Measurements from ENCODE around the gene RGS9. TPM values are rescaled to one million over a fixed set of nuclear protein-coding genes. Genes with fewer than 3 reads are reported as not detected.
A peak's percentile ranks its signal among the peaks of the same experiment; 100 is the strongest.

The RGS9 gene
- total RNA-seq, 1 experiment from 2014 or later = 8.6 TPM

GRCh38 chr17:65231662-65232335, 94.6 kb downstream of the RGS9 start:
- Histone ChIP-seq H3K4me1 (ENCODE audit: control insufficient read depth in 1 of 2, insufficient read depth in 2 of 2, low read length in 2 of 2) (peaks cover 24 to 32% of the 10 kb centered on the region in 2 experiments), H3K4me3 (replicated peaks in 1 of 2; ENCODE audit: low read depth in 1 of 2, low read length in 2 of 2) (no peak overlapping the region), H3K27ac (ENCODE audit: low read depth, low read length) (no peak overlapping the region), H3K36me3 (ENCODE audit: control insufficient read depth in 1 of 2, insufficient read depth in 2 of 2, low read length in 2 of 2) (no peaks in the 10 kb centered on the region), H4K20me1 (ENCODE audit: insufficient read depth) (no peaks in the 10 kb centered on the region), H3K79me2 (ENCODE audit: insufficient read depth, low read length) (no peaks in the 10 kb centered on the region), H2AFZ (ENCODE audit: low read depth, low read length, poor library complexity, severe bottlenecking) (peak overlapping the region; percentile 59), H3K9ac (ENCODE audit: low read length) (no peak overlapping the region), H3K9me2 (ENCODE audit: insufficient read depth) (no peaks in the 10 kb centered on the region), H3K4me2 (ENCODE audit: low read length) (peak overlapping the region; percentile 1; the same call in 1 of the 2 replicates), H3K27me3 (ENCODE audit: insufficient read depth, low read length) (no peaks in the 10 kb centered on the region), H3K9me3 (ENCODE audit: control insufficient read depth in 1 of 2, insufficient read depth in 1 of 2, low read depth in 1 of 2, low read length in 2 of 2) (no peaks in the 10 kb centered on the region)
- ATAC-seq (peak; percentile 92), DNase-seq (ENCODE audit: low read depth, low spot score) (peak; percentile 74)
- ChIA-PET POLR2A (no interaction called here), RAD21 (ENCODE audit: low non-redundant PET in 1 of 2, low total read pairs in 2 of 2, uncharacterized antibody in 2 of 2, unreplicated experiment in 2 of 2) (interaction anchor here (0.9 to 2.5 kb wide), 6 partner anchors 12 to 934 kb away, joined by 3 to 24 read pairs (median 5); no protein-coding TSS in a partner anchor), CTCF (interaction anchor here (0.8 to 2.8 kb wide), 27 partner anchors 8 to 1668 kb away, joined by 3 to 76 read pairs (median 4); no protein-coding TSS in a partner anchor)
- TF ChIP-seq, protein P1, sequence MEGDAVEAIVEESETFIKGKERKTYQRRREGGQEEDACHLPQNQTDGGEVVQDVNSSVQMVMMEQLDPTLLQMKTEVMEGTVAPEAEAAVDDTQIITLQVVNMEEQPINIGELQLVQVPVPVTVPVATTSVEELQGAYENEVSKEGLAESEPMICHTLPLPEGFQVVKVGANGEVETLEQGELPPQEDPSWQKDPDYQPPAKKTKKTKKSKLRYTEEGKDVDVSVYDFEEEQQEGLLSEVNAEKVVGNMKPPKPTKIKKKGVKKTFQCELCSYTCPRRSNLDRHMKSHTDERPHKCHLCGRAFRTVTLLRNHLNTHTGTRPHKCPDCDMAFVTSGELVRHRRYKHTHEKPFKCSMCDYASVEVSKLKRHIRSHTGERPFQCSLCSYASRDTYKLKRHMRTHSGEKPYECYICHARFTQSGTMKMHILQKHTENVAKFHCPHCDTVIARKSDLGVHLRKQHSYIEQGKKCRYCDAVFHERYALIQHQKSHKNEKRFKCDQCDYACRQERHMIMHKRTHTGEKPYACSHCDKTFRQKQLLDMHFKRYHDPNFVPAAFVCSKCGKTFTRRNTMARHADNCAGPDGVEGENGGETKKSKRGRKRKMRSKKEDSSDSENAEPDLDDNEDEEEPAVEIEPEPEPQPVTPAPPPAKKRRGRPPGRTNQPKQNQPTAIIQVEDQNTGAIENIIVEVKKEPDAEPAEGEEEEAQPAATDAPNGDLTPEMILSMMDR (IDR thresholded peaks at IDR 0.05 in 2 of 3, conservative IDR thresholded peaks at IDR 0.05 in 1 of 3; ENCODE audit: borderline replicate concordance in 1 of 3, insufficient read depth in 1 of 3, low read depth in 2 of 3, low read length in 2 of 3) = peak; percentile 88 to 97 (median 95)
- TF ChIP-seq POLR2A (IDR thresholded peaks at IDR 0.05; ENCODE audit: borderline replicate concordance, extremely low read depth, insufficient read depth, insufficient read length) = no peak
- peak; percentile 19 for TF ChIP-seq YY1 (IDR thresholded peaks at IDR 0.05; ENCODE audit: extremely low read depth, insufficient replicate concordance, low read depth, low read length)
- TF ChIP-seq RAD21 (IDR thresholded peaks at IDR 0.05; ENCODE audit: low read depth) = peak; percentile 98
- intact Hi-C loops (cut with micrococcal nuclease) = loop anchor here (1.0 to 5.0 kb wide), 5 partner anchors 326 to 1441 kb away; no protein-coding TSS in a partner anchor
- no TSS peak for BruUV-seq (replicated peaks)

- no peak overlapping the region for H2AFZ ChIP-seq (ENCODE audit: low read depth, low read length, poor library complexity, severe bottlenecking)
- no peaks in the 10 kb centered on the region for H3K27me3 ChIP-seq (ENCODE audit: insufficient read depth, low read length)
- no peak overlapping the region for H3K9ac ChIP-seq (ENCODE audit: low read length)
- ATAC-seq = no peak
- intact Hi-C loops (cut with micrococcal nuclease) = no loop called here
- no peaks in the 10 kb centered on the region for H4K20me1 ChIP-seq (ENCODE audit: insufficient read depth)
- H3K27ac ChIP-seq (ENCODE audit: low read depth, low read length) = no peak overlapping the region
- H3K9me2 ChIP-seq (ENCODE audit: insufficient read depth) = no peaks in the 10 kb centered on the region
- DNase-seq (ENCODE audit: low read depth, low spot score) = no peak
- TF ChIP-seq, protein P2, sequence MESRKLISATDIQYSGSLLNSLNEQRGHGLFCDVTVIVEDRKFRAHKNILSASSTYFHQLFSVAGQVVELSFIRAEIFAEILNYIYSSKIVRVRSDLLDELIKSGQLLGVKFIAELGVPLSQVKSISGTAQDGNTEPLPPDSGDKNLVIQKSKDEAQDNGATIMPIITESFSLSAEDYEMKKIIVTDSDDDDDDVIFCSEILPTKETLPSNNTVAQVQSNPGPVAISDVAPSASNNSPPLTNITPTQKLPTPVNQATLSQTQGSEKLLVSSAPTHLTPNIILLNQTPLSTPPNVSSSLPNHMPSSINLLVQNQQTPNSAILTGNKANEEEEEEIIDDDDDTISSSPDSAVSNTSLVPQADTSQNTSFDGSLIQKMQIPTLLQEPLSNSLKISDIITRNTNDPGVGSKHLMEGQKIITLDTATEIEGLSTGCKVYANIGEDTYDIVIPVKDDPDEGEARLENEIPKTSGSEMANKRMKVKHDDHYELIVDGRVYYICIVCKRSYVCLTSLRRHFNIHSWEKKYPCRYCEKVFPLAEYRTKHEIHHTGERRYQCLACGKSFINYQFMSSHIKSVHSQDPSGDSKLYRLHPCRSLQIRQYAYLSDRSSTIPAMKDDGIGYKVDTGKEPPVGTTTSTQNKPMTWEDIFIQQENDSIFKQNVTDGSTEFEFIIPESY (IDR thresholded peaks at IDR 0.05; ENCODE audit: extremely low read depth, insufficient replicate concordance, low read length) = no peak
- TF ChIP-seq YY1 (IDR thresholded peaks at IDR 0.05; ENCODE audit: extremely low read depth, insufficient replicate concordance, low read depth, low read length) (no peak), MAX (IDR thresholded peaks at IDR 0.05) (no peak), CBX3 (IDR thresholded peaks at IDR 0.05; ENCODE audit: low read depth) (no peak), SIN3A (IDR thresholded peaks at IDR 0.05; ENCODE audit: low read depth) (no peak), SP1 (IDR thresholded peaks at IDR 0.05; ENCODE audit: low read depth) (no peak), EGR1 (IDR thresholded peaks at IDR 0.05; ENCODE audit: low read depth) (no peak), EZH2phosphoT487 (IDR thresholded peaks at IDR 0.05; ENCODE audit: borderline replicate concordance) (no peak), CEBPB (IDR thresholded peaks at IDR 0.05; ENCODE audit: low read depth) (no peak), SRF (IDR thresholded peaks at IDR 0.05; ENCODE audit: low read depth) (no peak), JUND (IDR thresholded peaks at IDR 0.05) (no peak), ELF1 (IDR thresholded peaks at IDR 0.05; ENCODE audit: borderline replicate concordance, low read depth) (no peak), POLR2AphosphoS5 (IDR thresholded peaks at IDR 0.05; ENCODE audit: low read depth, low read length) (no peak), FOSL1 (IDR thresholded peaks at IDR 0.05; ENCODE audit: low read depth) (no peak)
- no TSS peak for BruUV-seq (replicated peaks)
- CTCF ChIA-PET = interaction anchor here (1.6 kb wide), 1 partner anchor 930 kb away, joined by 6 read pairs; no protein-coding TSS in a partner anchor
- H3K9me3 ChIP-seq (ENCODE audit: control insufficient read depth in 1 of 2, insufficient read depth in 1 of 2, low read depth in 1 of 2, low read length in 2 of 2) = no peaks in the 10 kb centered on the region
- no peak overlapping the region for H3K4me3 ChIP-seq (replicated peaks in 1 of 2; ENCODE audit: low read depth in 1 of 2, low read length in 2 of 2)
- no peaks in the 10 kb centered on the region for H3K36me3 ChIP-seq (ENCODE audit: control insufficient read depth in 1 of 2, insufficient read depth in 2 of 2, low read length in 2 of 2)
- H3K4me2 ChIP-seq (ENCODE audit: low read length) = no peak overlapping the region
- H3K4me1 ChIP-seq (ENCODE audit: control insufficient read depth in 1 of 2, insufficient read depth in 2 of 2, low read length in 2 of 2) = peaks cover 2 to 6% of the 10 kb centered on the region in 2 experiments; a peak in 2 of 4 replicates
- POLR2A ChIA-PET = no interaction called here
- H3K79me2 ChIP-seq (ENCODE audit: insufficient read depth, low read length) = no peaks in the 10 kb centered on the region
- RAD21 ChIA-PET (ENCODE audit: low non-redundant PET in 1 of 2, low total read pairs in 2 of 2, uncharacterized antibody in 2 of 2, unreplicated experiment in 2 of 2) = no interaction called here
Observed at GRCh38 chr17:65235284-65235683, 98.1 kb downstream of the RGS9 start.
